PFSK-1 (cell line): Measurements from ENCODE around the gene COL2A1.

Experiments
- FOXP2 ChIP-seq: optimal IDR thresholded peaks from 2 replicates; pipeline ENCODE3; 2011; ENCODE audit warnings: borderline replicate concordance, control low read depth, inconsistent platforms; ENCODE audit not compliant: insufficient read depth; ENCODE audit errors: extremely low read length, extremely low read depth
- POLR2AphosphoS5 ChIP-seq: IDR thresholded peaks from 2 replicates; pipeline ENCODE4 v1.6.1; 2012; ENCODE audit warnings: low read depth, mild to moderate bottlenecking, control low read depth, low read length, moderate library complexity
- REST ChIP-seq, 2 experiments: IDR thresholded peaks; 2 replicates each; pipeline versions ENCODE4 v1.6.1 to v1.8.0; 2011 to 2012; ENCODE audit warnings: low read depth in 2 of 2, low read length in 2 of 2, control low read depth in 1 of 2, inconsistent platforms in 1 of 2, mild to moderate bottlenecking in 1 of 2, moderate library complexity in 1 of 2; ENCODE audit not compliant: insufficient read depth in 1 of 2
- SIN3A ChIP-seq: IDR thresholded peaks from 2 replicates; pipeline ENCODE4 v1.6.1; 2012; ENCODE audit warnings: mild to moderate bottlenecking, low read length, moderate library complexity, borderline replicate concordance; ENCODE audit not compliant: insufficient read depth
- TAF1 ChIP-seq: IDR thresholded peaks from 2 replicates; pipeline ENCODE4 v1.6.1; 2012; ENCODE audit warnings: low read length, control low read depth, borderline replicate concordance; ENCODE audit not compliant: insufficient read depth

The COL2A1 gene

GRCh38 chr12:48041591-48042423, 37.5 kb upstream of the COL2A1 start:
- no peak for TF ChIP-seq REST (IDR thresholded peaks at IDR 0.05; ENCODE audit: insufficient read depth in 1 of 2, low read depth in 2 of 2, low read length in 2 of 2)
- TF ChIP-seq SIN3A: no peak
- no peak for TF ChIP-seq FOXP2
- TF ChIP-seq TAF1: no peak
- no peak for TF ChIP-seq POLR2AphosphoS5

GRCh38 chr12:48040354-48040753, 36.1 kb upstream of the COL2A1 start:
- TF ChIP-seq TAF1 (no peak), FOXP2 (no peak), POLR2AphosphoS5 (no peak), REST (IDR thresholded peaks at IDR 0.05; ENCODE audit: insufficient read depth in 1 of 2, low read depth in 2 of 2, low read length in 2 of 2) (no peak), SIN3A (no peak)

GRCh38 chr12:48039151-48039550, 34.9 kb upstream of the COL2A1 start:
- TF ChIP-seq FOXP2 (no peak), REST (IDR thresholded peaks at IDR 0.05; ENCODE audit: insufficient read depth in 1 of 2, low read depth in 2 of 2, low read length in 2 of 2) (no peak), SIN3A (no peak), POLR2AphosphoS5 (no peak), TAF1 (no peak)

- no peak for TF ChIP-seq SIN3A
- no peak for TF ChIP-seq TAF1
- no peak for TF ChIP-seq REST (IDR thresholded peaks at IDR 0.05; ENCODE audit: insufficient read depth in 1 of 2, low read depth in 2 of 2, low read length in 2 of 2)
- no peak for TF ChIP-seq FOXP2
- TF ChIP-seq POLR2AphosphoS5: no peak
These were observed 33.8 kb upstream of the COL2A1 start for GRCh38 chr12:48038085-48038484.
